Naive thymus-derived CD8-positive, alpha-beta T cell (primary cell): ENCODE results near the gene RNH1. TPM values are rescaled to one million over a fixed set of nuclear protein-coding genes. Genes with fewer than 3 reads are reported as not detected.

Experiments used
- ATAC-seq, 2 donors: fragments of 150-1000 bp; cut with Tn5 transposase in 1 of 2; sonication (Bioruptor Pico), chemical (Tn5 transposase) in 1 of 2; 1 replicate in 1 of 2; 2 replicates in 1 of 2; pipeline ENCODE4 v1.10.0; 2021; ENCODE audit warnings: mild to moderate bottlenecking in 2 of 2, moderate library complexity in 2 of 2
- POLR2A ChIA-PET: fragments of 350-600 bp; sonication (Branson Sonifier 250); formaldehyde crosslinking; loops from one replicate; lab custom pipeline; 2021; ENCODE audit warnings: antibody characterized with exemption; lab: Charles Lee
- DNase-seq, 10 donors: peaks; one replicate each; pipeline versions ENCODE4 v3.0.0 to v3.0.0-alpha.2; 2020 to 2022
- H3K27ac Mint-ChIP-seq, 10 donors: one replicate each; pipeline ENCODE4 v1.8.0; 2020 to 2022; ENCODE audit warnings: mild to moderate bottlenecking in 10 of 10, mixed read lengths in 10 of 10, moderate library complexity in 4 of 10, inconsistent platforms in 1 of 10
- H3K27me3 Mint-ChIP-seq, 5 donors: one replicate each; pipeline ENCODE4 v1.8.0; 2021 to 2022; ENCODE audit warnings: mixed read lengths in 5 of 5
- H3K36me3 Mint-ChIP-seq, 3 donors: one replicate each; pipeline ENCODE4 v1.8.0; 2020 to 2022; ENCODE audit warnings: mixed read lengths in 3 of 3, mild to moderate bottlenecking in 2 of 3, inconsistent platforms in 1 of 3
- H3K4me1 Mint-ChIP-seq, 4 donors: one replicate each; pipeline ENCODE4 v1.8.0; 2021 to 2022; ENCODE audit warnings: mixed read lengths in 4 of 4
- H3K4me3 Mint-ChIP-seq, 10 donors: one replicate each; pipeline ENCODE4 v1.8.0; 2020 to 2022; ENCODE audit warnings: mild to moderate bottlenecking in 10 of 10, mixed read lengths in 10 of 10, moderate library complexity in 6 of 10, inconsistent platforms in 1 of 10
- H3K9me3 Mint-ChIP-seq, 9 donors: one replicate each; pipeline ENCODE4 v1.8.0; 2020 to 2022; ENCODE audit warnings: mixed read lengths in 9 of 9, mild to moderate bottlenecking in 3 of 9, inconsistent platforms in 1 of 9, moderate library complexity in 1 of 9
- polyA plus RNA-seq, 3 donors: library from polyadenylated mRNA; unstranded; fragments of 300-500 nt; fragmentation: Illumina TruSeq; gene quantifications; one replicate each; pipeline ENCODE4 v1.2.3, GENCODE V29; 2021
- total RNA-seq, 8 experiments: library from RNA in 2 of 8; stranded (reverse) in 2 of 8; gene quantifications; one replicate each; pipeline ENCODE4 v1.2.3 and lab custom pipeline; 2021 to 2026

The RNH1 gene
- total and polyA plus RNA-seq, 5 experiments from 2014 or later = 102 to 198 (median 152) TPM

GRCh38 chr11:464316-464715, 42.7 kb downstream of the RNH1 start:
- POLR2A ChIA-PET = interaction anchor here (0.6 to 0.7 kb wide), 2 partner anchors 72 to 126 kb away, joined by 3 read pairs; no protein-coding TSS in a partner anchor
- DNase-seq = no peak
- ATAC-seq = no peak
- Mint-ChIP-seq H3K4me1 (peaks cover 0 to 6% (median 2%) of the 10 kb centered on the region in 4 donors), H3K9me3 (no peaks in the 10 kb centered on the region), H3K36me3 (peaks cover 0 to 2% (median 0%) of the 10 kb centered on the region in 3 donors), H3K27ac (peak overlapping the region in 1 of 10 donors; percentile 47), H3K27me3 (no peaks in the 10 kb centered on the region), H3K4me3 (no peak overlapping the region)

- ATAC-seq (no peak), DNase-seq (no peak)
- Mint-ChIP-seq H3K9me3 (no peaks in the 10 kb centered on the region), H3K4me1 (peaks cover 4 to 16% (median 8%) of the 10 kb centered on the region in 4 donors), H3K27me3 (no peaks in the 10 kb centered on the region), H3K36me3 (peaks cover 0 to 2% (median 0%) of the 10 kb centered on the region in 3 donors), H3K4me3 (no peak overlapping the region), H3K27ac (no peak overlapping the region)
- POLR2A ChIA-PET = interaction anchor here (0.6 to 0.7 kb wide), 2 partner anchors 44 to 203 kb away, joined by 3 to 4 read pairs; no protein-coding TSS in a partner anchor
Observed at GRCh38 chr11:462107-462890, 44.7 kb downstream of the RNH1 start.

- no peaks in the 10 kb centered on the region for H3K9me3 Mint-ChIP-seq
- DNase-seq (no peak), ATAC-seq (no peak)
- H3K27me3 Mint-ChIP-seq = no peaks in the 10 kb centered on the region
- no peak overlapping the region for H3K4me3 Mint-ChIP-seq
- no peak overlapping the region for H3K27ac Mint-ChIP-seq
- H3K4me1 Mint-ChIP-seq = peaks cover 9 to 22% (median 14%) of the 10 kb centered on the region in 4 donors
- POLR2A ChIA-PET = no interaction called here
- H3K36me3 Mint-ChIP-seq = peaks cover 0 to 2% (median 0%) of the 10 kb centered on the region in 3 donors
Observed at GRCh38 chr11:461626-462025, 45.4 kb downstream of the RNH1 start.

- ATAC-seq = no peak
- no peaks in the 10 kb centered on the region for H3K36me3 Mint-ChIP-seq
- POLR2A ChIA-PET = no interaction called here
- peaks cover 16 to 33% (median 22%) of the 10 kb centered on the region in 4 donors for H3K4me1 Mint-ChIP-seq
- H3K27me3 Mint-ChIP-seq = no peaks in the 10 kb centered on the region
- H3K4me3 Mint-ChIP-seq = no peak overlapping the region
- no peaks in the 10 kb centered on the region for H3K9me3 Mint-ChIP-seq
- H3K27ac Mint-ChIP-seq = peak overlapping the region in 2 of 10 donors; percentile 22 to 56
- DNase-seq = no peak
Observed at GRCh38 chr11:460331-461199, 46.5 kb downstream of the RNH1 start.

GRCh38 chr11:459511-460220, 47.4 kb downstream of the RNH1 start:
- peaks cover 0 to 3% (median 0%) of the 10 kb centered on the region in 3 donors for H3K36me3 Mint-ChIP-seq
- peaks cover 19 to 42% (median 25%) of the 10 kb centered on the region in 4 donors for H3K4me1 Mint-ChIP-seq
- peak overlapping the region in 1 of 10 donors; percentile 21 for H3K27ac Mint-ChIP-seq
- no peak overlapping the region for H3K4me3 Mint-ChIP-seq
- no peaks in the 10 kb centered on the region for H3K27me3 Mint-ChIP-seq
- POLR2A ChIA-PET = interaction anchor here (0.9 kb wide), 1 partner anchor 43 kb away, joined by 3 read pairs; no protein-coding TSS in a partner anchor
- H3K9me3 Mint-ChIP-seq = no peaks in the 10 kb centered on the region
- DNase-seq (no peak), ATAC-seq (no peak)

- Mint-ChIP-seq H3K4me3 (peak overlapping the region; percentile 39 to 88 (median 75)), H3K4me1 (peaks cover 22 to 49% (median 28%) of the 10 kb centered on the region in 4 donors), H3K36me3 (peaks cover 0 to 15% (median 2%) of the 10 kb centered on the region in 3 donors), H3K27ac (peak overlapping the region; percentile 84 to 98 (median 94)), H3K27me3 (no peaks in the 10 kb centered on the region), H3K9me3 (no peaks in the 10 kb centered on the region)
- peak in 2 of 10 donors; percentile 21 to 28 for DNase-seq
- POLR2A ChIA-PET = interaction anchor here (0.7 to 1.2 kb wide), 3 partner anchors 220 to 250 kb away, joined by 3 to 5 read pairs (median 3); partner anchors contain the start of genes BET1L and RIC8A
- ATAC-seq = peak; percentile 57 to 67
Observed at GRCh38 chr11:457111-457760, 49.8 kb downstream of the RNH1 start.

GRCh38 chr11:456533-456932, 50.5 kb downstream of the RNH1 start:
- DNase-seq = peak in 7 of 10 donors; percentile 40 to 65 (median 51)
- Mint-ChIP-seq H3K27me3 (no peaks in the 10 kb centered on the region), H3K4me3 (peak overlapping the region; percentile 39 to 88 (median 75)), H3K27ac (peak overlapping the region; percentile 84 to 98 (median 94)), H3K4me1 (peaks cover 22 to 55% (median 33%) of the 10 kb centered on the region in 4 donors), H3K9me3 (no peaks in the 10 kb centered on the region), H3K36me3 (peaks cover 0 to 16% (median 2%) of the 10 kb centered on the region in 3 donors)
- ATAC-seq = peak; percentile 91 to 95
- POLR2A ChIA-PET = interaction anchor here (0.7 to 1.2 kb wide), 4 partner anchors 144 to 250 kb away, joined by 3 to 5 read pairs (median 3); partner anchors contain the start of genes BET1L and RIC8A

GRCh38 chr11:455566-456147, 51.4 kb downstream of the RNH1 start:
- POLR2A ChIA-PET = interaction anchor here (1.1 to 1.2 kb wide), 2 partner anchors 143 to 221 kb away, joined by 3 read pairs; no protein-coding TSS in a partner anchor
- ATAC-seq = no peak
- Mint-ChIP-seq H3K36me3 (peaks cover 0 to 18% (median 2%) of the 10 kb centered on the region in 3 donors), H3K4me3 (peak overlapping the region in 1 of 10 donors; percentile 51), H3K9me3 (no peaks in the 10 kb centered on the region), H3K27ac (peak overlapping the region; percentile 33 to 98 (median 76)), H3K27me3 (no peaks in the 10 kb centered on the region), H3K4me1 (peaks cover 29 to 62% (median 41%) of the 10 kb centered on the region in 4 donors)
- no peak for DNase-seq

- H3K4me3 Mint-ChIP-seq = peak overlapping the region in 1 of 10 donors; percentile 54
- ATAC-seq (no peak), DNase-seq (no peak)
- H3K4me1 Mint-ChIP-seq = peaks cover 29 to 63% (median 42%) of the 10 kb centered on the region in 4 donors
- POLR2A ChIA-PET = no interaction called here
- H3K36me3 Mint-ChIP-seq = peaks cover 0 to 18% (median 2%) of the 10 kb centered on the region in 3 donors
- peak overlapping the region; percentile 28 to 97 (median 68) for H3K27ac Mint-ChIP-seq
- H3K27me3 Mint-ChIP-seq = no peaks in the 10 kb centered on the region
- no peaks in the 10 kb centered on the region for H3K9me3 Mint-ChIP-seq
Observed at GRCh38 chr11:454801-455565, 52.1 kb downstream of the RNH1 start.

- H3K9me3 Mint-ChIP-seq = no peaks in the 10 kb centered on the region
- no peak for DNase-seq
- no peak overlapping the region for H3K4me3 Mint-ChIP-seq
- H3K36me3 Mint-ChIP-seq = peaks cover 0 to 18% (median 2%) of the 10 kb centered on the region in 3 donors
- POLR2A ChIA-PET = interaction anchor here (1.1 kb wide), 1 partner anchor 47 kb away, joined by 5 read pairs; no protein-coding TSS in a partner anchor
- peak overlapping the region in 6 of 10 donors; percentile 28 to 83 (median 60) for H3K27ac Mint-ChIP-seq
- ATAC-seq = no peak
- peaks cover 29 to 64% (median 43%) of the 10 kb centered on the region in 4 donors for H3K4me1 Mint-ChIP-seq
- no peaks in the 10 kb centered on the region for H3K27me3 Mint-ChIP-seq
Observed at GRCh38 chr11:454043-454442, 53.0 kb downstream of the RNH1 start.
